ENCODE measurements around the gene ARPP21.

DNA sequence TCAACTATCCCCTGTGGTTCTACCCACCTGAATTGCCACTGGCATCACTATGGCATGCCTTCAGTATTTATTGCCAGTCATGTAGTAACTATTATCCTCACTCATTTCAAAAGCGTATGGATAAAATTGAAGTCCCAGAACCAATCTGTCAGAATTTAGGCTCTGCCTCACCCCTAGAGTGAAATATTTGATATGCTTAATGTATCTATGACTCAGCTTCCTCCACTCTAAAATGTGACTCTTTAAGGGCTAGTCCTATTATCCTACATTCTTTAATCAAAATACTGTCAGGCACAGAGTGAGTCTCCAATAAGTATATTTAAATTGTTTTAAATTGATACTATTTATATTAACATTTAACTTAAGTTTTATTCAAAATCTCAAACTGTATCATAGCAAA is 27.6 kb downstream of the ARPP21 start:
- TF ChIP-seq CTCF (IDR thresholded peaks at IDR 0.05; ENCODE audit: extremely low read depth in 1 of 2, insufficient read depth in 1 of 2, low read depth in 1 of 2, low read length in 2 of 2) (no peak), POLR2A (IDR thresholded peaks at IDR 0.05; ENCODE audit: low read depth, low read length) (no peak)

All from endothelial cell of umbilical vein (primary cell).